Coronary artery (tissue), 2 donors: ENCODE measurements around the gene BMPER.

Experiments used
- DNase-seq: peaks from one replicate; pipeline ENCODE4 v3.0.0-alpha.2; 2017; ENCODE audit warnings: low spot score
- H3K27ac ChIP-seq, 2 donors: fragments of 200-600 bp; sonication (generic); one replicate each; pipeline ENCODE4 v1.5.1; 2016 to 2019
- H3K4me3 ChIP-seq: fragments of 200-600 bp; sonication (generic); 2 replicates; pipeline ENCODE4 v1.5.1; 2016; ENCODE audit warnings: mild to moderate bottlenecking, moderate library complexity
- TF ChIP-seq, protein P1 (sequence below): fragments of 200-600 bp; sonication (generic); IDR thresholded peaks from one replicate; pipeline ENCODE4 v1.5.1; 2019; ENCODE audit warnings: antibody characterized with exemption

Gene BMPER

GRCh38 chr7:34124765-34125164, 219.4 kb downstream of the BMPER start:
- Histone ChIP-seq H3K4me3 (no peak overlapping the region), H3K27ac (no peak overlapping the region)
- DNase-seq: no peak
- TF ChIP-seq, protein P1, sequence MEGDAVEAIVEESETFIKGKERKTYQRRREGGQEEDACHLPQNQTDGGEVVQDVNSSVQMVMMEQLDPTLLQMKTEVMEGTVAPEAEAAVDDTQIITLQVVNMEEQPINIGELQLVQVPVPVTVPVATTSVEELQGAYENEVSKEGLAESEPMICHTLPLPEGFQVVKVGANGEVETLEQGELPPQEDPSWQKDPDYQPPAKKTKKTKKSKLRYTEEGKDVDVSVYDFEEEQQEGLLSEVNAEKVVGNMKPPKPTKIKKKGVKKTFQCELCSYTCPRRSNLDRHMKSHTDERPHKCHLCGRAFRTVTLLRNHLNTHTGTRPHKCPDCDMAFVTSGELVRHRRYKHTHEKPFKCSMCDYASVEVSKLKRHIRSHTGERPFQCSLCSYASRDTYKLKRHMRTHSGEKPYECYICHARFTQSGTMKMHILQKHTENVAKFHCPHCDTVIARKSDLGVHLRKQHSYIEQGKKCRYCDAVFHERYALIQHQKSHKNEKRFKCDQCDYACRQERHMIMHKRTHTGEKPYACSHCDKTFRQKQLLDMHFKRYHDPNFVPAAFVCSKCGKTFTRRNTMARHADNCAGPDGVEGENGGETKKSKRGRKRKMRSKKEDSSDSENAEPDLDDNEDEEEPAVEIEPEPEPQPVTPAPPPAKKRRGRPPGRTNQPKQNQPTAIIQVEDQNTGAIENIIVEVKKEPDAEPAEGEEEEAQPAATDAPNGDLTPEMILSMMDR: no peak

- Histone ChIP-seq H3K4me3 (no peak overlapping the region), H3K27ac (no peak overlapping the region)
- DNase-seq: no peak
- TF ChIP-seq, protein P1: no peak
Observed at GRCh38 chr7:34128762-34129161, 223.4 kb downstream of the BMPER start.

DNA sequence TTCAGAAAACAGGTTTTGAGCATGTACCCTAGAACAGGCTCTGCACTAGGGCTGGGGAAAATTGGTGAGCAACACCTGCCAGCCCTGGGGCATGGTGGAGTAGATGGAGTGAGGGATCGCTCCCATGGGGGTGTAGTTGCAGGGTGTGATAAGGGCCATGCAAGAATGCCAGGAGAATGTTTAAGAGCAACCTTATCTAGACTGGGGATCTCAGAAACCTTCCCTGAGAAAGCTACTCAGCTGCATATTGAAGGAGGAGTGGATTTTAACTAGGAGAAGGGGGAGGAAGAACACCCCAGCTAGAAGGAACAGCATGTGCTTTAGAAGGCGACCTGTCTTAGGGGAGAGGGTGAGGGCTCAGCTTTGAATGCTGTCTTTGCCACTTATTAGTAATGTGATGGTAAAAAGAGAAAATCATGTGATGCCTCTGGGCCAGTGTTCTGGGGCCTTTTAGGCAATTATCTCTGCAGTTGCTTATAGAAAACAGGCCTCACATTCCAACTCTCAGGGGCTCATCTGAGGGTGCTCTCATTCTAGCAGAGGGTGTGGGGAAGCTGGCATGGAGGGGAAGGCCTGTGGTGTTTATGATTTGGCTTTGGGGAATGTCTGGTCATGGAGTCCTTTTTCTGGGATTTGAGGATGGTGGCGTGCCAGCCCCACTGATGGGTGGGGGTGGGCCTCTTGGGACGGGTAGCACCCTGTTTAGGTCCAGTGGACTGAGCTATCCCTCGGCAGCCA, 225.4 kb downstream of the BMPER start:
- no peak overlapping the region for H3K27ac ChIP-seq
- DNase-seq: no peak
- TF ChIP-seq, protein P1: no peak
- no peak overlapping the region for H3K4me3 ChIP-seq

DNA sequence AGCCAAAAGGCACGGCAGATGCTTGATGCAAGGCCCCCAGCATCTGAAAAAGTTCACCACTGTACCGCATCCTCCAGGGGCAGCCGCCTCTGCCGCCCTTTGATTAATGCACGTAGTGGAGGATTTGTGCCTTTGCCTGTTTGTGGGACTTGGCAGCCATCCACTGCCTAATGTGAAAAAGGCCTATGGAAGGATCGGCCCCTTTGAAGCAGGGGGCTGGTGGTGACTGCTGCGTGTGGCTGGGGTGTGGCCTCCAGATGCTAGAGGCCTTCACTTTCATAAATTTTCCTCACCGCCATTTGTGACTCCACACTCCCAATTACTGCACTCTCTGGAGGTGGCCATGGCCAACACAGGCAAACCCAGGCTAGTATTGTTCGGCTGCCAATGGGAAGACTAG, 226.0 kb downstream of the BMPER start:
- Histone ChIP-seq H3K27ac (no peak overlapping the region), H3K4me3 (no peak overlapping the region)
- TF ChIP-seq, protein P1: no peak
- DNase-seq: no peak

- TF ChIP-seq, protein P1: no peak
- no peak overlapping the region for H3K27ac ChIP-seq
- no peak overlapping the region for H3K4me3 ChIP-seq
- no peak for DNase-seq
Observed at GRCh38 chr7:34133356-34133982, 228.1 kb downstream of the BMPER start.

DNA sequence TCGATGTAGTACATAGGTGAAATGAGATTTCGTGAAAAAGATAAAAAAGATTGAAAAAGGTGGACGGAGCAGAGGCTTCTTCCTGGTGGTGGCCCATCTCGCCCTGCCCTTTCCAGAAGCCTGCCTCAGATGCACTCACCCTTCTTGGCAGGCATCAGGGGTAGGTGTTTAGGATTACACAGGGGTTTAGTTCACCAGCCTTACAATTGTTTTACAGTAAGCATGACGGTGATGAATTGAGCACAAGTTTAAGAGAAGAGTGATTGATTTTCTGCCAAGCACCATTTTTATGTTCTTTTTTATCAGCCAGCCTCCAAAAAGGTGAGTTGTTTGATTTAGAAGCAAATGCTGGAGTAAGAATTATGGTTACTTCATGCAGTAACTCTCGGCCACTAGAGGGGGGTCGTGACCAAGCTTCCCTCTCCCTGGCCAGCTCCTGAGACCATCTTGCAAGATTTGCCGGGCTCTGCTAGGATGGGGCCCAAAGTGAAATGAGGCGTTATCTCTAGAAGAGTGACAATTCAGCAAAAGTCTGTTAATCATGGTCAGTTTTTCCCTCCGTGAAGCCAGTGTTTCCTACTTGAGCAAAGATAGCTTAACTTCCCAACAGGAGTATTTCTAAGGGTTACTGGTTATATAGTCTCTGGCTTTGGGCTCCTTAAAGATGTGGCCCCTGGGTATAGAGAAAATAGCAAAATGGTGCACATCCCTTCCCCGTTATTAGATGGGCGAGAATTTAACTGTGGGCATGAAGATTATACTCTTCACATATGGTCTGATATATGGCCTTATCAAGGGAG, 228.8 kb downstream of the BMPER start:
- H3K4me3 ChIP-seq: no peak overlapping the region
- no peak overlapping the region for H3K27ac ChIP-seq
- TF ChIP-seq, protein P1: peak; percentile 31
- DNase-seq: no peak
